ENCODE data around the gene ATP8B3. TPM values are rescaled to one million over a fixed set of nuclear protein-coding genes. Genes with fewer than 3 reads are reported as not detected.

ATP8B3 gene
- total and polyA plus RNA-seq, 9 of the 15 experiments (the other 6 are each of a cell fraction or from before 2014, with no cell fraction given) = 1.2 to 12.3 (median 3.8) TPM

DNA sequence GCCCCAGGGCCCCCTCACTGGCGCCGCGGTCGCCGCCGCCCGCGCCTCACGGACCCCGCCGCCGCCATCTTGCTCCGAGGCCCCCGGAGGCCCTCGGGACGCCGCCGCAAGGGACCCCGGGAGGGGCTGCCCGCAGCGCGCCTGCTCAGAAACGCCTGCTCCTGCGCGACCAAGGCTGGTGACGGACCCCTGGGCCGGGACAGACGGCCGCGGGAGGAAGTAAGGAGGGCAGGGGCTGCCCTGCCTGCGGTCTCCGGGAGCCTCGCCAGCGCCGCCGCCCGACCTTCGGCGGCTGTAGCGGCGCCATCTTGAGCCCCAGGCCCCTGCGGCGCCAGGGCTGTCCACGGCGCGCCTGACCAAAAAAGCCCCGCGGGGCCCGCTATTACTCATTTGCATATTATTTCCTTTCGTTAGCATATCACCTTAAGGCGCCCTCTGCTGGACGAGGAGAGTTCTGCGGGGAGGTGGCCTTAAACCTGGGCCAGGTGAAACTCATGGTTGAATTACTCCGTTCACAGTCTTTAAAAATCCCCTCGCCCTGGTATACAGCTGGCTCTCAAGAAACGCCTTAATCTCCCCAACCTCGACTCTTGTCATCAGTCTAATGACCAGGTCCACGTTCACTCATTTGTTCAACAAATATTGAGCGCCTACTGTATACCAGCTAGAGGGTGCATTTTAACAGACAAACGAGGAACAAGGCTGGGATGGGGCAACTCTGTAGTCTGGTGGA lies 36.5 kb upstream of the ATP8B3 start, which contains the start of gene REXO1 (continued):
- TF ChIP-seq, protein P1, sequence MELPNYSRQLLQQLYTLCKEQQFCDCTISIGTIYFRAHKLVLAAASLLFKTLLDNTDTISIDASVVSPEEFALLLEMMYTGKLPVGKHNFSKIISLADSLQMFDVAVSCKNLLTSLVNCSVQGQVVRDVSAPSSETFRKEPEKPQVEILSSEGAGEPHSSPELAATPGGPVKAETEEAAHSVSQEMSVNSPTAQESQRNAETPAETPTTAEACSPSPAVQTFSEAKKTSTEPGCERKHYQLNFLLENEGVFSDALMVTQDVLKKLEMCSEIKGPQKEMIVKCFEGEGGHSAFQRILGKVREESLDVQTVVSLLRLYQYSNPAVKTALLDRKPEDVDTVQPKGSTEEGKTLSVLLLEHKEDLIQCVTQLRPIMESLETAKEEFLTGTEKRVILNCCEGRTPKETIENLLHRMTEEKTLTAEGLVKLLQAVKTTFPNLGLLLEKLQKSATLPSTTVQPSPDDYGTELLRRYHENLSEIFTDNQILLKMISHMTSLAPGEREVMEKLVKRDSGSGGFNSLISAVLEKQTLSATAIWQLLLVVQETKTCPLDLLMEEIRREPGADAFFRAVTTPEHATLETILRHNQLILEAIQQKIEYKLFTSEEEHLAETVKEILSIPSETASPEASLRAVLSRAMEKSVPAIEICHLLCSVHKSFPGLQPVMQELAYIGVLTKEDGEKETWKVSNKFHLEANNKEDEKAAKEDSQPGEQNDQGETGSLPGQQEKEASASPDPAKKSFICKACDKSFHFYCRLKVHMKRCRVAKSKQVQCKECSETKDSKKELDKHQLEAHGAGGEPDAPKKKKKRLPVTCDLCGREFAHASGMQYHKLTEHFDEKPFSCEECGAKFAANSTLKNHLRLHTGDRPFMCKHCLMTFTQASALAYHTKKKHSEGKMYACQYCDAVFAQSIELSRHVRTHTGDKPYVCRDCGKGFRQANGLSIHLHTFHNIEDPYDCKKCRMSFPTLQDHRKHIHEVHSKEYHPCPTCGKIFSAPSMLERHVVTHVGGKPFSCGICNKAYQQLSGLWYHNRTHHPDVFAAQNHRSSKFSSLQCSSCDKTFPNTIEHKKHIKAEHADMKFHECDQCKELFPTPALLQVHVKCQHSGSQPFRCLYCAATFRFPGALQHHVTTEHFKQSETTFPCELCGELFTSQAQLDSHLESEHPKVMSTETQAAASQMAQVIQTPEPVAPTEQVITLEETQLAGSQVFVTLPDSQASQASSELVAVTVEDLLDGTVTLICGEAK (IDR thresholded peaks at IDR 0.05) = no peak
- TF ChIP-seq, protein P1 (CRISPR knock-in tag; IDR thresholded peaks at IDR 0.05) = no peak
- TF ChIP-seq, protein P2, sequence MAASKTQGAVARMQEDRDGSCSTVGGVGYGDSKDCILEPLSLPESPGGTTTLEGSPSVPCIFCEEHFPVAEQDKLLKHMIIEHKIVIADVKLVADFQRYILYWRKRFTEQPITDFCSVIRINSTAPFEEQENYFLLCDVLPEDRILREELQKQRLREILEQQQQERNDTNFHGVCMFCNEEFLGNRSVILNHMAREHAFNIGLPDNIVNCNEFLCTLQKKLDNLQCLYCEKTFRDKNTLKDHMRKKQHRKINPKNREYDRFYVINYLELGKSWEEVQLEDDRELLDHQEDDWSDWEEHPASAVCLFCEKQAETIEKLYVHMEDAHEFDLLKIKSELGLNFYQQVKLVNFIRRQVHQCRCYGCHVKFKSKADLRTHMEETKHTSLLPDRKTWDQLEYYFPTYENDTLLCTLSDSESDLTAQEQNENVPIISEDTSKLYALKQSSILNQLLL (CRISPR knock-in tag; IDR thresholded peaks at IDR 0.05; ENCODE audit: borderline replicate concordance) = no peak
- peak; percentile 75 for TF ChIP-seq PHF20 (IDR thresholded peaks at IDR 0.05; ENCODE audit: partially characterized antibody)
- TF ChIP-seq NFIC (IDR thresholded peaks at IDR 0.05) = 0 out of 2 replicates have a peak, but pooled peaks have one; percentile 8
- TF ChIP-seq CHD2 (IDR thresholded peaks at IDR 0.05; ENCODE audit: low read depth, low read length) = 0 out of 2 replicates have a peak, but pooled peaks have one; percentile 15
- no peak for TF ChIP-seq CEBPG (CRISPR knock-in tag; IDR thresholded peaks at IDR 0.05)
- no peak for TF ChIP-seq CEBPG (tag; conservative IDR thresholded peaks at IDR 0.05 in 1 of 2, IDR thresholded peaks at IDR 0.05 in 1 of 2)
- TF ChIP-seq OTX1 (CRISPR knock-in tag; IDR thresholded peaks at IDR 0.05) = 0 out of 2 replicates have a peak, but pooled peaks have one; percentile 42
- no peak for TF ChIP-seq ZNF184 (CRISPR knock-in tag; IDR thresholded peaks at IDR 0.05)
- no peak for TF ChIP-seq PRMT5 (CRISPR knock-in tag; IDR thresholded peaks at IDR 0.05)
- no peak for TF ChIP-seq MED1 (CRISPR knock-in tag; IDR thresholded peaks at IDR 0.05; ENCODE audit: borderline replicate concordance)
- TF ChIP-seq, protein P3, sequence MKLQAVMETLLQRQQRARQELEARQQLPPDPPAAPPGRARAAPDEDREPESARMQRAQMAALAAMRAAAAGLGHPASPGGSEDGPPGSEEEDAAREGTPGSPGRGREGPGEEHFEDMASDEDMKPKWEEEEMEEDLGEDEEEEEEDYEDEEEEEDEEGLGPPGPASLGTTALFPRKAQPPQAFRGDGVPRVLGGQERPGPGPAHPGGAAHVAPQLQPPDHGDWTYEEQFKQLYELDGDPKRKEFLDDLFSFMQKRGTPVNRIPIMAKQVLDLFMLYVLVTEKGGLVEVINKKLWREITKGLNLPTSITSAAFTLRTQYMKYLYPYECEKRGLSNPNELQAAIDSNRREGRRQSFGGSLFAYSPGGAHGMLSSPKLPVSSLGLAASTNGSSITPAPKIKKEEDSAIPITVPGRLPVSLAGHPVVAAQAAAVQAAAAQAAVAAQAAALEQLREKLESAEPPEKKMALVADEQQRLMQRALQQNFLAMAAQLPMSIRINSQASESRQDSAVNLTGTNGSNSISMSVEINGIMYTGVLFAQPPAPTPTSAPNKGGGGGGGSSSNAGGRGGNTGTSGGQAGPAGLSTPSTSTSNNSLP (IDR thresholded peaks at IDR 0.05; ENCODE audit: borderline replicate concordance, low read depth, low read length) = peak; percentile 100
- TF ChIP-seq, protein P4, sequence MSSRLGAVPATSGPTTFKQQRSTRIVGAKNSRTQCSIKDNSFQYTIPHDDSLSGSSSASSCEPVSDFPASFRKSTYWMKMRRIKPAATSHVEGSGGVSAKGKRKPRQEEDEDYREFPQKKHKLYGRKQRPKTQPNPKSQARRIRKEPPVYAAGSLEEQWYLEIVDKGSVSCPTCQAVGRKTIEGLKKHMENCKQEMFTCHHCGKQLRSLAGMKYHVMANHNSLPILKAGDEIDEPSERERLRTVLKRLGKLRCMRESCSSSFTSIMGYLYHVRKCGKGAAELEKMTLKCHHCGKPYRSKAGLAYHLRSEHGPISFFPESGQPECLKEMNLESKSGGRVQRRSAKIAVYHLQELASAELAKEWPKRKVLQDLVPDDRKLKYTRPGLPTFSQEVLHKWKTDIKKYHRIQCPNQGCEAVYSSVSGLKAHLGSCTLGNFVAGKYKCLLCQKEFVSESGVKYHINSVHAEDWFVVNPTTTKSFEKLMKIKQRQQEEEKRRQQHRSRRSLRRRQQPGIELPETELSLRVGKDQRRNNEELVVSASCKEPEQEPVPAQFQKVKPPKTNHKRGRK (tag; IDR thresholded peaks at IDR 0.05) = no peak
